ENCODE measurements around the gene LPGAT1.

The LPGAT1 gene

DNA sequence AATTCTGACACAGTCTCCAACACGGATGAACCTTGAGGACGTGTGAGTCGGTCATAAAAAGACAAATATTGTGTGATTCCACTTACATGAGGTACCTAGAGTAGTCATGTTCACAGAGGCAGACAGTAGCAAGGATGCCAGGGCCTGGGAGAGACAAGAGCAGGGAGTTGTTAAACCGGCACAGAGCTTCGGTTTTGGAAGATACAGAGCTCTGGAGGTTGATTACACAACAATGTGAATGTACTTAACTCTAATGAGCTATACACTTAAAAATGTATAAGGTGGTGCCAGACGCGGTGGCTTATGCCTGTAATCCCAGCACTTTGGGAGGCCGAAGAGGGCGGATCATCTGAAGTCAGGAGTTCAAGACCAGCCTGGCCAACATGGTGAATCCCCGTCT, 117.3 kb downstream of the LPGAT1 start:
- no peak for DNase-seq (ENCODE audit: low read depth in 1 of 2, low spot score in 1 of 2)

DNA sequence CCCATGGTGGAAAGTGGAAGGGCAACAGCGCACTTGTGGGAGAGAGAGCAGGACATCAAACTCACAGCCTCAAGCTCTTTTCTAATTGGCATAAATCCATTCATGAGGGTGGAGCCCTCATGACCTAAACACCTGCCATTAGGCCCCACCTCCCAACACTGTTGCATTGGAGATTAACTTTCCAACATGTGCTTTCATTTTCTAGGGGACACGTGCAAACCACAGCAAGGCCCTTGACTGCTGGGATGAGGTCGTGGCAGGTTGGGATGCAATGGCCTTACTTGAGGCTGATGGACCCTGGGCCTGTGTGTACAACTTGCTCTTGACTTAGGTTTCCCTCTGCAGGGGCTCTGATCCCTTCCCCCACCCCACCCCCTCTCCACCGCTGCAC, 119.3 kb downstream of the LPGAT1 start:
- Histone ChIP-seq H3K4me3 (replicated peaks; ENCODE audit: insufficient read depth, low read length) (no peak overlapping the region), H3K27ac (replicated peaks) (peak overlapping the region; percentile 35; the same call in 1 of the 2 replicates), H3K27me3 (ENCODE audit: insufficient read depth, poor library complexity, severe bottlenecking) (no peaks in the 10 kb centered on the region)
- DNase-seq (ENCODE audit: low read depth in 1 of 2, low spot score in 1 of 2), result no peak
- TF ChIP-seq GABPA (IDR thresholded peaks at IDR 0.05; ENCODE audit: low read depth) (no peak), SPI1 (IDR thresholded peaks at IDR 0.05; ENCODE audit: borderline replicate concordance, low read depth) (no peak)
- TF ChIP-seq, protein P1, sequence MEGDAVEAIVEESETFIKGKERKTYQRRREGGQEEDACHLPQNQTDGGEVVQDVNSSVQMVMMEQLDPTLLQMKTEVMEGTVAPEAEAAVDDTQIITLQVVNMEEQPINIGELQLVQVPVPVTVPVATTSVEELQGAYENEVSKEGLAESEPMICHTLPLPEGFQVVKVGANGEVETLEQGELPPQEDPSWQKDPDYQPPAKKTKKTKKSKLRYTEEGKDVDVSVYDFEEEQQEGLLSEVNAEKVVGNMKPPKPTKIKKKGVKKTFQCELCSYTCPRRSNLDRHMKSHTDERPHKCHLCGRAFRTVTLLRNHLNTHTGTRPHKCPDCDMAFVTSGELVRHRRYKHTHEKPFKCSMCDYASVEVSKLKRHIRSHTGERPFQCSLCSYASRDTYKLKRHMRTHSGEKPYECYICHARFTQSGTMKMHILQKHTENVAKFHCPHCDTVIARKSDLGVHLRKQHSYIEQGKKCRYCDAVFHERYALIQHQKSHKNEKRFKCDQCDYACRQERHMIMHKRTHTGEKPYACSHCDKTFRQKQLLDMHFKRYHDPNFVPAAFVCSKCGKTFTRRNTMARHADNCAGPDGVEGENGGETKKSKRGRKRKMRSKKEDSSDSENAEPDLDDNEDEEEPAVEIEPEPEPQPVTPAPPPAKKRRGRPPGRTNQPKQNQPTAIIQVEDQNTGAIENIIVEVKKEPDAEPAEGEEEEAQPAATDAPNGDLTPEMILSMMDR (IDR thresholded peaks at IDR 0.05; ENCODE audit: insufficient read depth, low read length), result no peak

More for the DNA sequence above, 117.3 kb downstream of the LPGAT1 start:
- H3K4me3 ChIP-seq (replicated peaks; ENCODE audit: insufficient read depth, low read length), result no peak overlapping the region
- TF ChIP-seq SPI1 (IDR thresholded peaks at IDR 0.05; ENCODE audit: borderline replicate concordance, low read depth), result no peak
- TF ChIP-seq, protein P1 (IDR thresholded peaks at IDR 0.05; ENCODE audit: insufficient read depth, low read length), result no peak
- TF ChIP-seq, protein P2, sequence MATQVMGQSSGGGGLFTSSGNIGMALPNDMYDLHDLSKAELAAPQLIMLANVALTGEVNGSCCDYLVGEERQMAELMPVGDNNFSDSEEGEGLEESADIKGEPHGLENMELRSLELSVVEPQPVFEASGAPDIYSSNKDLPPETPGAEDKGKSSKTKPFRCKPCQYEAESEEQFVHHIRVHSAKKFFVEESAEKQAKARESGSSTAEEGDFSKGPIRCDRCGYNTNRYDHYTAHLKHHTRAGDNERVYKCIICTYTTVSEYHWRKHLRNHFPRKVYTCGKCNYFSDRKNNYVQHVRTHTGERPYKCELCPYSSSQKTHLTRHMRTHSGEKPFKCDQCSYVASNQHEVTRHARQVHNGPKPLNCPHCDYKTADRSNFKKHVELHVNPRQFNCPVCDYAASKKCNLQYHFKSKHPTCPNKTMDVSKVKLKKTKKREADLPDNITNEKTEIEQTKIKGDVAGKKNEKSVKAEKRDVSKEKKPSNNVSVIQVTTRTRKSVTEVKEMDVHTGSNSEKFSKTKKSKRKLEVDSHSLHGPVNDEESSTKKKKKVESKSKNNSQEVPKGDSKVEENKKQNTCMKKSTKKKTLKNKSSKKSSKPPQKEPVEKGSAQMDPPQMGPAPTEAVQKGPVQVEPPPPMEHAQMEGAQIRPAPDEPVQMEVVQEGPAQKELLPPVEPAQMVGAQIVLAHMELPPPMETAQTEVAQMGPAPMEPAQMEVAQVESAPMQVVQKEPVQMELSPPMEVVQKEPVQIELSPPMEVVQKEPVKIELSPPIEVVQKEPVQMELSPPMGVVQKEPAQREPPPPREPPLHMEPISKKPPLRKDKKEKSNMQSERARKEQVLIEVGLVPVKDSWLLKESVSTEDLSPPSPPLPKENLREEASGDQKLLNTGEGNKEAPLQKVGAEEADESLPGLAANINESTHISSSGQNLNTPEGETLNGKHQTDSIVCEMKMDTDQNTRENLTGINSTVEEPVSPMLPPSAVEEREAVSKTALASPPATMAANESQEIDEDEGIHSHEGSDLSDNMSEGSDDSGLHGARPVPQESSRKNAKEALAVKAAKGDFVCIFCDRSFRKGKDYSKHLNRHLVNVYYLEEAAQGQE (IDR thresholded peaks at IDR 0.05; ENCODE audit: insufficient replicate concordance, low read depth), result no peak
- no peak for TF ChIP-seq POLR2AphosphoS5 (IDR thresholded peaks at IDR 0.05; ENCODE audit: low read depth)
- TF ChIP-seq GABPA (IDR thresholded peaks at IDR 0.05; ENCODE audit: low read depth), result no peak
- H3K27ac ChIP-seq (replicated peaks), result no peak overlapping the region
- H3K27me3 ChIP-seq (ENCODE audit: insufficient read depth, poor library complexity, severe bottlenecking), result no peaks in the 10 kb centered on the region

DNA sequence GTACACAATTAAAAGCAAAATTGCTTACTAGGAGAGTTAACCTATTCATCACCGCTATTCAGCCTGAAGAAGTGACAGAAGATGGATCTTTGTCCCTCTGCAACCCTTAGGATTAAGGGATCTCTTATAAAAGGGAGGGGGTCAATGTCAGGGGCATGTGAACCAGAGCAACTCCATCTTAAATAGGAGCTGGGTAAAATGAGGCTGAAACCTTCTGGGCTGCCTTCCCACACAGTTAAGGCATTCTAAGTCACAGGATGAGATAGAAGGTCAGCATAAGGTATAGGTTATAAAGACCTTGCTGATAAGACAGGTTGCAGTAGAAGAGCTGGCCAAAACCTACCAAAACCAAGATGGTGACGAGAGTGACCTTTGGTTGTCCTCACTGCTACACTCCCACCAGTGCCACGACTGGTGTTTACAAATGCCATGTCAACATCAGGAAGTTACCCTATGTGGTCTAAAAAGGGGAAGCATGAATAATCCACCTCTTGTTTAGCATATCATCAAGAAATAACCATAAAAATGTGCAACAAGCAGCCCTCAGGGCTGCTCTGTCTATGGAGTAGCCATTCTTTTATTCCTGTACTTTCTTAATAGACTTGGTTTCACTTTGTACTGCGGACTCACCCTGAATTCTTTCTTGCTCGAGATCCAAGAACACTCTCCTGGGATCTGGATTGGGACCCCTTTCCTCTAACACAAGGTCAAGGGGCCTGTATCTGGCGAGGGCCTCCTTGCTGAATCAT, 119.8 kb downstream of the LPGAT1 start:
- H3K4me3 ChIP-seq (replicated peaks; ENCODE audit: insufficient read depth, low read length), result no peak overlapping the region
- no peaks in the 10 kb centered on the region for H3K27me3 ChIP-seq (ENCODE audit: insufficient read depth, poor library complexity, severe bottlenecking)
- no peak for TF ChIP-seq POLR2AphosphoS5 (IDR thresholded peaks at IDR 0.05; ENCODE audit: low read depth)
- TF ChIP-seq SPI1 (IDR thresholded peaks at IDR 0.05; ENCODE audit: borderline replicate concordance, low read depth), result peak; percentile 12; the same call in 1 of the 2 replicates
- TF ChIP-seq GABPA (IDR thresholded peaks at IDR 0.05; ENCODE audit: low read depth), result no peak
- DNase-seq (ENCODE audit: low read depth in 1 of 2, low spot score in 1 of 2), result peak in 1 of 2 experiments; percentile 61
- H3K27ac ChIP-seq (replicated peaks), result peak overlapping the region; percentile 35; the same call in 1 of the 2 replicates

DNA sequence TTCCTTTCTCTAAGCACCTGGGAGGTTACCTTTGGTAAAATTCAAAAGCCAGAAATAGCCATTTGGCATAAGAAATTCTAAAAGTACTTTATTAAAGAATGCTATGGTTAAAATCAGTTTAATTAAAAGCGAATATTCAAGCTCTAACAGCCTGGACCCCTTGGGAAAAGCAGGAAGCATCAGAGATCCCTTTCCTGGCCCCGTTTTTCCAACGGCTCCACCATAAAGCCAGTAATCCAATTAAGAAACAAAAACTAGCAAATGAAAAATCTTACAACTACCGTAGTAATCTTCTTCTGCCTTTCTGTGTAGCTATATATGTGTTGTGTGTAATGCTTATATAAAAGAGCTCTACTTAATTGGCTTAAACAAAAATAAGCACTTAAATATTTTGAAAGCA, 121.6 kb downstream of the LPGAT1 start:
- Histone ChIP-seq H3K27me3 (ENCODE audit: insufficient read depth, poor library complexity, severe bottlenecking) (no peaks in the 10 kb centered on the region), H3K4me3 (replicated peaks; ENCODE audit: insufficient read depth, low read length) (no peak overlapping the region), H3K27ac (replicated peaks) (no peak overlapping the region)
- no peak for DNase-seq (ENCODE audit: low read depth in 1 of 2, low spot score in 1 of 2)
- TF ChIP-seq SPI1 (IDR thresholded peaks at IDR 0.05; ENCODE audit: borderline replicate concordance, low read depth) (no peak), GABPA (IDR thresholded peaks at IDR 0.05; ENCODE audit: low read depth) (no peak), POLR2AphosphoS5 (IDR thresholded peaks at IDR 0.05; ENCODE audit: low read depth) (no peak)
- TF ChIP-seq, protein P1 (IDR thresholded peaks at IDR 0.05; ENCODE audit: insufficient read depth, low read length), result no peak
- TF ChIP-seq, protein P2 (IDR thresholded peaks at IDR 0.05; ENCODE audit: insufficient replicate concordance, low read depth), result no peak

Measured in HL-60 (cell line).